GM10266 (cell line): ENCODE measurements around the gene SDK2.

Source experiments
- DNase-seq: peaks from one replicate; pipeline ENCODE4 v3.0.0; 2012; ENCODE audit errors: extremely low spot score
- CTCF ChIP-seq: IDR thresholded peaks from 2 replicates; pipeline ENCODE4 v1.5.1; 2012; ENCODE audit warnings: mild to moderate bottlenecking, low read depth; ENCODE audit not compliant: control insufficient read depth, insufficient read depth; ENCODE audit errors: missing control alignments

The SDK2 gene

DNA sequence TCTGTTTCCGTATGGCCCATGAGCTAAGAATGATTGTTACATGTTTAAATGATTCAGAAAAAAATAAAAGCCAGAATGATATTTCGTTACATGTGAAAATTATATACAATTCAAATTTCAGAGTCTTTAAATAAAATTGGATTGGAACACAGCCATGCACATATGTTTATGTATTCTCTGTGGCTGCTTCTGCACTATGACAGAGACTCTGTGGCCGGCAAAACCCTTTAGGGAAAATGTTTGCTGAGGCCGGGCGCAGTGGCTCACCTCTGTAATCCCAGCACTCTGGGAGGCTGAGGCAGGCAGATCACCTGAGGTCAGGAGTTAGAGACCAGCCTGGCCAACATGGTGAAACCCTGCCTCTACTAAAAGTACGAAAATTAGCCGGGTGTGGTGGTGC, 316.6 kb downstream of the SDK2 start:
- no peak for TF ChIP-seq CTCF
- no peak for DNase-seq

GRCh38 chr17:73325527-73325842, 318.8 kb downstream of the SDK2 start:
- DNase-seq, result no peak
- no peak for TF ChIP-seq CTCF

DNA sequence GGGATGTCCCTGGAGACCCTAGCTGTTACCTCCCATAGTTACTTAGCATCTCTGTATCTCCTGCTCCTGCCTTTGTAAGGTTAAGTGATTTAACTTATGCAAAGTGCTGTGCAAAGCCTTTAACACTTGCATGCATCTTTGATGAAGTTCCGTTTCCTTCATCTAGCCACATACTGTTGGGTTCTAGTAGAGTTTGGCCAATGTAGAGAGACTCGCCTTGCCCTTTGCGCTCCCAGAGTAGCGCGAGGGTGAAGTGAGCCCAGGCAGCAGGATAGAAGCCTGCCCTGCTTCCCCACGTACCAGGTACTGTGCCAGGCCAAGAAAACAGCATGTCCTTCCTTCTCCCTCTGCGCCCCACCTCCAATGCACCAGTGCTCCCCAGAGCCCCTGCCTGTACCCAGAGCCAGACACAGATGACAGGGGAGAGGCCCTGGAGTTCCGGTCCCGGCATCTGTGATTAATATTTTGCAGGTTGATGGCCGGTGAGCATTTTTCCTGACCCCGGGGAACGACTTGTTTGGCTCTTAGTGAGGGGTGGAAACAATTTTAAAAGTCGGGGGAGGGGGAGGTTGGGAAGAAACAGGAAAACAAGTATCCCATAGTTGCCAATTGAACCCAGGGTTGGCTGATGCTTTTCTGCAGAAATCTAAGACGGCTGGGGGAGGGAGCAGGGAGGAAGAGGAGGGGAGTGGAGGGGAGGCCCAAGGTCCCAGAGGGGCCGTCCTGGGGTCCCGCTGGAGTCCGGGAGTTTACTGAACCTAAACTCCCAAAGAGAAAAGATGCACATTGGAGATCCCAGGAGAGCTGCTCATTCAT, 319.3 kb downstream of the SDK2 start:
- DNase-seq, result no peak

DNA sequence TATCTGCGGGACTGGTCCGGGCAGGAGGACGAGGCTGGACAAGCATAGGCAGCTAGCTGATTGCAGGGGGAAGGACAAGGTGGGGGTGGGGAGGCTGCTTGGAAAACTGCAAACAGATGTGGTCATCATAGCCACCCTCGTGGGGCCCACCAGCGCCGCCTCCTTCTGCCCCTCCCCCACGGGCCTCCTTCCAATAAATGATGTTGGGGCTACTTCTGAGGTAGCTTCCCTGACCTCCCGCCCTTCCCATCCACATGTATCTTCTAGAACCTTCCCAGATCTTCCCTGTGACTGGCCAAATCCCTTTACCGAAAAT, 320.1 kb downstream of the SDK2 start:
- no peak for DNase-seq
- TF ChIP-seq CTCF, result no peak

More for the DNA sequence above, 319.3 kb downstream of the SDK2 start:
- TF ChIP-seq CTCF, result no peak

GRCh38 chr17:73323409-73324159, 320.7 kb downstream of the SDK2 start:
- DNase-seq, result no peak
- no peak for TF ChIP-seq CTCF

DNA sequence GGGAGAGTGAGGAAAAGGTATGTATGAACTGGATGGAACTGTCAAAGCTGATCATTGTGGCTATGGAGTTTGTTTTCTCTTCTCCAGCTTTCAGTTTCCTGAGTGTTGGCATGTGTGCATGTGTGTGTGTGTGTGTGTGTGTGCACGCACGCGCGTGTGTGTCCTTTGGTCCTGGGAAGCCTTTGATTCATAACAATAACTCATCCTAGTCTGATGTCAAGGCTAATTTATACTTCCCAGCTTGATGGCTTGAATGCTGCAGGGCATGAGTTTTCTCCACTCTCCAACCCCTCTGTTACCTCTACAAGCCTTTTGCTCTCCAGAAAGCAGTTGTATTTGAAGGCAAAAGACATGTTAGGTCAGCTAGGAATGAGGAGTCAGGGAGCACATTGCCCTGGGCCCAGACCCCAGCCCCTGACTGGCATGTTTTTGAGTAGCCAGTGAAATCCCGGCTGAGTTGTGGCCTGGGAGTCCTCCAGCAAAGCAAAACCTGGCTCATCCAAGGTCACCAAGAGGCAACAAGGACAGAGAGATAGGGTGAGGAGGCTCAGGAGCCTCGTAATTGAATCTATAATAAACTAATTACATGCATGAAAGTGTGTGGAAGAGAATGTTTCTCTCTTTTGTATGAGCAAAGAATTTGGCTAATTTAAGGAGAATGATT, 323.5 kb downstream of the SDK2 start:
- TF ChIP-seq CTCF, result no peak

GRCh38 chr17:73319766-73320165, 324.5 kb downstream of the SDK2 start:
- DNase-seq, result no peak
- TF ChIP-seq CTCF, result no peak

More for the DNA sequence above, 323.5 kb downstream of the SDK2 start:
- DNase-seq, result no peak
